MM.1S (cell line): Measurements from ENCODE around the gene SLC9C1.

ENCODE experiments used
- DNase-seq: peaks from one replicate; pipeline ENCODE4 v3.0.0-alpha.2; 2015
- H2AFZ ChIP-seq: fragments of 300-600 bp; sonication (generic); 2 replicates; pipeline ENCODE4 v1.6.0; 2016; ENCODE audit warnings: antibody characterized with exemption, low read length
- H3F3A ChIP-seq: fragments of 300-600 bp; sonication (generic); 2 replicates; pipeline ENCODE4 v1.6.1; 2016; ENCODE audit warnings: mild to moderate bottlenecking, antibody characterized with exemption, low read length, moderate library complexity, mixed read lengths; ENCODE audit not compliant: insufficient read depth
- H3K27ac ChIP-seq: fragments of 300-600 bp; sonication (generic); 2 replicates; pipeline ENCODE4 v1.5.1; 2016; ENCODE audit warnings: mild to moderate bottlenecking, low read length
- H3K27me3 ChIP-seq: fragments of 300-600 bp; sonication (generic); replicated peaks from 2 replicates; pipeline ENCODE4 v1.6.0; 2016; ENCODE audit warnings: low read length; ENCODE audit not compliant: insufficient read depth
- H3K36me3 ChIP-seq: fragments of 300-600 bp; sonication (generic); replicated peaks from 2 replicates; pipeline ENCODE4 v1.6.1; 2016; ENCODE audit warnings: mild to moderate bottlenecking, low read length, mixed read lengths; ENCODE audit not compliant: insufficient read depth
- H3K4me1 ChIP-seq: fragments of 300-600 bp; sonication (generic); 2 replicates; pipeline ENCODE4 v1.6.1; 2016; ENCODE audit warnings: low read length, mixed read lengths
- H3K4me2 ChIP-seq: fragments of 300-600 bp; sonication (generic); 2 replicates; pipeline ENCODE4 v1.6.0; 2016; ENCODE audit warnings: low read depth, low read length
- H3K4me3 ChIP-seq: fragments of 300-600 bp; sonication (generic); 2 replicates; pipeline ENCODE4 v1.5.1; 2016; ENCODE audit warnings: low read length, mixed read lengths
- H3K79me2 ChIP-seq: fragments of 300-600 bp; sonication (generic); 2 replicates; pipeline ENCODE4 v1.6.1; 2016; ENCODE audit warnings: mixed run types, low read length, mixed read lengths
- H3K9ac ChIP-seq: fragments of 300-600 bp; sonication (generic); 2 replicates; pipeline ENCODE4 v1.6.1; 2016; ENCODE audit warnings: low read length, mixed read lengths
- H3K9me2 ChIP-seq: fragments of 300-600 bp; sonication (generic); replicated peaks from 2 replicates; pipeline ENCODE4 v1.6.1; 2016; ENCODE audit warnings: mild to moderate bottlenecking, low read length, mixed read lengths; ENCODE audit not compliant: insufficient read depth
- H3K9me3 ChIP-seq: fragments of 300-600 bp; sonication (generic); replicated peaks from 2 replicates; pipeline ENCODE4 v1.6.1; 2016; ENCODE audit warnings: mild to moderate bottlenecking, low read length, mixed read lengths; ENCODE audit not compliant: insufficient read depth
- H4K20me1 ChIP-seq: fragments of 300-600 bp; sonication (generic); 2 replicates; pipeline ENCODE4 v1.6.1; 2016; ENCODE audit warnings: mild to moderate bottlenecking, low read length, moderate library complexity, mixed read lengths; ENCODE audit not compliant: insufficient read depth
- CTCF ChIP-seq: fragments of 300-600 bp; sonication (generic); IDR thresholded peaks from 2 replicates; pipeline ENCODE4 v1.5.1; 2016; ENCODE audit warnings: antibody characterized with exemption, low read length, mixed read lengths
- EZH2 ChIP-seq: fragments of 300-600 bp; sonication (generic); optimal IDR thresholded peaks from 2 replicates; pipeline ENCODE3; 2017; ENCODE audit warnings: low read depth, mild to moderate bottlenecking, antibody characterized with exemption, low read length, mixed read lengths
- EZH2phosphoT487 ChIP-seq: fragments of 300-600 bp; sonication (generic); IDR thresholded peaks from 2 replicates; pipeline ENCODE4 v1.6.1; 2018; ENCODE audit warnings: antibody characterized with exemption, low read length

SLC9C1 gene

GRCh38 chr3:112293368-112294321 is at the start of gene SLC9C1:
Gene SLC9C1 (minus strand): TSS chr3:112294216. CDS start chr3:112286791, 7,425 bp downstream.
- Histone ChIP-seq H3F3A (peaks cover 28% of the 10 kb centered on the region), H4K20me1 (no peaks in the 10 kb centered on the region), H3K27me3 (no peaks in the 10 kb centered on the region), H3K4me1 (peaks cover 31% of the 10 kb centered on the region), H3K9me3 (no peaks in the 10 kb centered on the region), H3K36me3 (no peaks in the 10 kb centered on the region), H3K4me2 (peak within 1 kb of the TSS; percentile 81), H3K9me2 (no peaks in the 10 kb centered on the region), H2AFZ (peak within 1 kb of the TSS; percentile 78), H3K4me3 (peak within 1 kb of the TSS; percentile 54), H3K9ac (peak within 1 kb of the TSS; percentile 50), H3K79me2 (no peaks in the 10 kb centered on the region), H3K27ac (peak within 1 kb of the TSS; percentile 59; the same call in 1 of the 2 replicates)
- peak; percentile 72 for TF ChIP-seq CTCF
- TF ChIP-seq EZH2 = no peak
- DNase-seq = peak; percentile 85

- Histone ChIP-seq H3K9ac (no peak overlapping the region), H3F3A (no peaks in the 10 kb centered on the region), H3K4me2 (no peak overlapping the region), H2AFZ (no peak overlapping the region), H3K79me2 (no peaks in the 10 kb centered on the region), H3K9me2 (no peaks in the 10 kb centered on the region), H3K9me3 (no peaks in the 10 kb centered on the region), H4K20me1 (no peaks in the 10 kb centered on the region), H3K4me1 (no peaks in the 10 kb centered on the region), H3K27ac (no peak overlapping the region), H3K4me3 (no peak overlapping the region), H3K27me3 (no peaks in the 10 kb centered on the region), H3K36me3 (no peaks in the 10 kb centered on the region)
- TF ChIP-seq EZH2 = no peak
- DNase-seq = no peak
These were observed 47.4 kb upstream of the SLC9C1 start for GRCh38 chr3:112341386-112341785.

GRCh38 chr3:112339609-112340008 is 45.6 kb upstream of the SLC9C1 start:
- Histone ChIP-seq H3K36me3 (no peaks in the 10 kb centered on the region), H3K9me2 (no peaks in the 10 kb centered on the region), H3K4me1 (no peaks in the 10 kb centered on the region), H3K27me3 (no peaks in the 10 kb centered on the region), H4K20me1 (no peaks in the 10 kb centered on the region), H3K9ac (no peak overlapping the region), H3K4me2 (no peak overlapping the region), H3F3A (no peaks in the 10 kb centered on the region), H3K79me2 (no peaks in the 10 kb centered on the region), H3K4me3 (no peak overlapping the region), H3K9me3 (no peaks in the 10 kb centered on the region), H3K27ac (no peak overlapping the region), H2AFZ (no peak overlapping the region)
- no peak for DNase-seq
- TF ChIP-seq CTCF (no peak), EZH2phosphoT487 (no peak), EZH2 (no peak)

- H3F3A ChIP-seq = no peaks in the 10 kb centered on the region
- H3K9ac ChIP-seq = no peak overlapping the region
- H3K27ac ChIP-seq = no peak overlapping the region
- no peak for TF ChIP-seq EZH2phosphoT487
- TF ChIP-seq CTCF = no peak
- no peak for TF ChIP-seq EZH2
- H4K20me1 ChIP-seq = no peaks in the 10 kb centered on the region
- no peaks in the 10 kb centered on the region for H3K9me2 ChIP-seq
- no peaks in the 10 kb centered on the region for H3K4me1 ChIP-seq
- no peaks in the 10 kb centered on the region for H3K9me3 ChIP-seq
- H3K27me3 ChIP-seq = no peaks in the 10 kb centered on the region
- no peak overlapping the region for H3K4me2 ChIP-seq
- H2AFZ ChIP-seq = no peak overlapping the region
- H3K79me2 ChIP-seq = no peaks in the 10 kb centered on the region
- H3K36me3 ChIP-seq = no peaks in the 10 kb centered on the region
- DNase-seq = no peak
- no peak overlapping the region for H3K4me3 ChIP-seq
These were observed 45.1 kb upstream of the SLC9C1 start for GRCh38 chr3:112339134-112339533.
